Activated B cell treated with CpG ODN at 0.5 μM for 24 hours (primary cell): ENCODE measurements around the gene SAMD4A. TPM values are rescaled to one million over a fixed set of nuclear protein-coding genes. Genes with fewer than 3 reads are reported as not detected.

ENCODE experiments used
- ATAC-seq: fragments of 200-7000 bp; cut with Tn5 transposase; one replicate; pipeline ENCODE4 v1.10.0; 2021; ENCODE audit warnings: low read depth, mild to moderate bottlenecking, moderate library complexity
- CTCF ChIA-PET: fragments of 350-600 bp; sonication (Branson Sonifier 250); formaldehyde crosslinking; loops from one replicate; lab custom pipeline; 2021; ENCODE audit warnings: antibody characterized with exemption; lab: Charles Lee
- POLR2A ChIA-PET: fragments of 350-600 bp; sonication (Branson Sonifier 250); formaldehyde crosslinking; loops from one replicate; lab custom pipeline; 2021; ENCODE audit warnings: antibody characterized with exemption; lab: Charles Lee
- DNase-seq: peaks from one replicate; pipeline ENCODE4 v3.0.0; 2022
- H3K27ac Mint-ChIP-seq: one replicate; pipeline ENCODE4 v1.8.0; 2020; ENCODE audit warnings: mixed read lengths
- H3K27me3 Mint-ChIP-seq: one replicate; pipeline ENCODE4 v1.8.0; 2021; ENCODE audit warnings: mixed read lengths
- H3K36me3 Mint-ChIP-seq: one replicate; pipeline ENCODE4 v1.8.0; 2021; ENCODE audit warnings: low read depth, mixed read lengths
- H3K4me1 Mint-ChIP-seq: one replicate; pipeline ENCODE4 v1.8.0; 2021; ENCODE audit warnings: mixed read lengths
- H3K4me3 Mint-ChIP-seq: one replicate; pipeline ENCODE4 v1.8.0; 2020; ENCODE audit warnings: mild to moderate bottlenecking, mixed read lengths
- H3K9me3 Mint-ChIP-seq: one replicate; pipeline ENCODE4 v1.8.0; 2020; ENCODE audit warnings: mixed read lengths
- CTCF ChIP-seq: fragments of 200-600 bp; IDR thresholded peaks from one replicate; pipeline ENCODE4 v1.8.0; 2022; ENCODE audit warnings: antibody characterized with exemption, mild to moderate bottlenecking
- intact Hi-C: fragments of 100-400 bp; cut with micrococcal nuclease; formaldehyde crosslinking; loops from one replicate; pipeline ENCODE4 v1.15.1; 2024
- total RNA-seq: library from RNA; stranded (reverse); gene quantifications from 2 replicates; pipeline ENCODE4 v1.2.3, GENCODE V29; 2022

Gene SAMD4A
- total RNA-seq, 1 donor from 2014 or later, result 8.7 TPM

DNA sequence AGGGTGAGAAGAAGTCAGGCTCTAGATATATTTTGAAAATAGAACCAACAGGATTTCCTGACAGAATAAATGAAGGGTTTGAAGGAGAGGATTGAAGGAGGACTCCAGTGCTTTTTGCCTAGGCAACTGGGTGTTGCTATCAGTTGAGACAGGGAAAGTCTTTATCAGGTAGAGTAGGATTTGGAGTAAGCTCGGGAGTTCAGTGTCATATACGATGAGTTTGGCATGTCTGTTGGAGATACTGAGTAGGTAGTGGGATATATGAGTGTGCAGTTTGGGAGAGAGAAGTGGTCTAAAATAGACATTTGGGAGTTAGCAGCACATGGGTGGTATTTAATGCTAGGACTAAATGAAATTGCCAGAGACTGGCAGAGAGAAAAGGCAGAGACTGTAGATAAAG lies 141.2 kb downstream of the SAMD4A start:
- Mint-ChIP-seq H3K9me3 (peaks cover 3% of the 10 kb centered on the region), H3K36me3 (no peaks in the 10 kb centered on the region), H3K27me3 (no peaks in the 10 kb centered on the region), H3K27ac (no peak overlapping the region), H3K4me1 (peaks cover 26% of the 10 kb centered on the region), H3K4me3 (no peak overlapping the region)
- intact Hi-C loops, result no loop called here
- no peak for ATAC-seq
- ChIA-PET POLR2A (no interaction called here), CTCF (no interaction called here)
- DNase-seq, result no peak
- no peak for TF ChIP-seq CTCF

DNA sequence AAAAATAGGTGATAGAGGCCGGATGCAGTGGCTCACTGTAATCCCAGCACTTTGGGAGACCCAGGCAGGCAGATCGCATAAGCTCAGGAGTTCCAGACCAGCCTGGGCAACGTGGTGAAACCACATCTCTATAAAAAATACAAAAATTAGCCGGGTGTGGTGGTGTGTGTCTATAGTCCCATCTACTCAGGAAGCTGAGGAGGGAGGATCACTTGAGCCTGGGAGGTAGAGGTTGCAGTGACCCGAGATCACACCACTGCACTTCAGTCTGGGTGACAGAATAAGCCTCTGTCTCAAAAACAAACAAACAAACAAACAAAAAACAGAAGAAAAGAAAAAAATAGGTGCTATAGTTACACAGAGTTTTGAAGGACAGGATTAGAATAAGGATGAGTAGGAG lies 142.1 kb downstream of the SAMD4A start:
- Mint-ChIP-seq H3K4me1 (peaks cover 30% of the 10 kb centered on the region), H3K27ac (no peak overlapping the region), H3K4me3 (no peak overlapping the region), H3K9me3 (peaks cover 3% of the 10 kb centered on the region), H3K27me3 (no peaks in the 10 kb centered on the region), H3K36me3 (no peaks in the 10 kb centered on the region)
- intact Hi-C loops, result no loop called here
- DNase-seq, result no peak
- no peak for TF ChIP-seq CTCF
- POLR2A ChIA-PET, result no interaction called here
- no peak for ATAC-seq
- CTCF ChIA-PET, result no interaction called here

DNA sequence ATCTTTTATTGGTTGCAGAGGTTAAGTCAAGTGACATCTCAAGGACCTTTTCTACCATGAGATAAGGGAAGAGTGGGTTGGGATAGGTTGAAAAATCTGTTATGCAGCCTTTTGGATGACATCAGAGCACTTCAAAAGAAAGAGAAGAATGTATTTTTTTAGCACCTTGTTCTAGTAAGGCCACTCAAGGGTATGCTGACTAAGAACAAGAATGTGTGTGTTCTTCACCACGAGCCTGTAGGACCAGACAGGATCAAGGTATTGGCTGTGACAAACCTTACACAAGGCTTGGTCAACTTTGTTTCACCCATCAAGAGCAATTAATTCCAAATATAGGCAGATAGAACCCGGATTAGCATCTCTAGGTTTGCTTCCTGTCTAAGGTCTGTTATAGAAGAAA lies 142.5 kb downstream of the SAMD4A start:
- ATAC-seq (peak; percentile 58), DNase-seq (no peak)
- peaks cover 30% of the 10 kb centered on the region for H3K4me1 Mint-ChIP-seq
- no peak overlapping the region for H3K4me3 Mint-ChIP-seq
- TF ChIP-seq CTCF, result no peak
- ChIA-PET POLR2A (no interaction called here), CTCF (no interaction called here)
- H3K27ac Mint-ChIP-seq, result no peak overlapping the region
- intact Hi-C loops, result no loop called here
- no peaks in the 10 kb centered on the region for H3K36me3 Mint-ChIP-seq
- H3K9me3 Mint-ChIP-seq, result peaks cover 3% of the 10 kb centered on the region
- no peaks in the 10 kb centered on the region for H3K27me3 Mint-ChIP-seq

DNA sequence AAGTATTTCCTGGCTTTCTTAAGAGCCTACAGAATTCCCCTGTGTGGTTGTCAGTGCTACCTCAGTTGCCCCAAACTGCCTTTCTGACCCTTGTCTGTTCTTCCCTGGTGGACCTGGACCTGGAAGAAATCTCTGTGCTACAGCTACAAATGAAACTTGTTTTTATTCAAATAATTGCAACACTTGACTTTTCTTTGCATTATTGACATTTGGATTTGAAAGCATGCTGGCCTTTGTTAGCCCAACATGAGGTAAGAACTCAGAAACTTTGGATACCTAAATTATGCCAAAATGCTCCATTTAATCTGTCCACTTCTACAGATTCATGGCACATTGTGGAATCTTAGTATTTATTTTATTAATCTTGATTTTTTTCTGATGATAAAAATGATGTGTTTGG lies 142.9 kb downstream of the SAMD4A start:
- CTCF ChIA-PET, result no interaction called here
- POLR2A ChIA-PET, result no interaction called here
- ATAC-seq (no peak), DNase-seq (no peak)
- H3K36me3 Mint-ChIP-seq, result no peaks in the 10 kb centered on the region
- no peaks in the 10 kb centered on the region for H3K27me3 Mint-ChIP-seq
- no peak overlapping the region for H3K4me3 Mint-ChIP-seq
- no peak overlapping the region for H3K27ac Mint-ChIP-seq
- TF ChIP-seq CTCF, result no peak
- intact Hi-C loops, result loop anchor here (5.0 kb wide), 1 partner anchor 58 kb away; no protein-coding TSS in a partner anchor
- peaks cover 30% of the 10 kb centered on the region for H3K4me1 Mint-ChIP-seq
- peaks cover 3% of the 10 kb centered on the region for H3K9me3 Mint-ChIP-seq

DNA sequence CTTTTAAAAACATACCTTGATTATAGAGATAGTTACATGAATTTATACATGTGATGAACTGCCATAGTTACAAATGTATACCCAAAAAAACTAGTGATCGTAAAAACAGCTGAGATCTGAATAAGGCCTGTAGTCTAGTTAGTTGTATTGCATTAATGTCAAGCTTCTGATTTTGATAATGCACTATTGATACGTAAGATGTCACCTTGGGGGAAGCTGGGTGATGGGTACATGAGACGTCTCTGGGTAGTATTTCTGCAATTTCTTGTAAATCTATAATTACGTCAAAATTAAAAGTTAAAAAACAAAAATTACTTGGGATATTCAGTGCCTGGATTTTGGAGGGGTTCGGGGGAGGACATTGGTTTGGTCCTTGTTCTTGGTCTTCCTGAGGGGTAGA lies 144.4 kb downstream of the SAMD4A start:
- ATAC-seq, result no peak
- CTCF ChIA-PET, result no interaction called here
- TF ChIP-seq CTCF, result no peak
- Mint-ChIP-seq H3K27me3 (no peaks in the 10 kb centered on the region), H3K36me3 (no peaks in the 10 kb centered on the region), H3K4me3 (no peak overlapping the region), H3K27ac (peak overlapping the region; percentile 77), H3K9me3 (peaks cover 3% of the 10 kb centered on the region), H3K4me1 (peaks cover 30% of the 10 kb centered on the region)
- intact Hi-C loops, result loop anchor here (5.0 kb wide), 1 partner anchor 59 kb away; no protein-coding TSS in a partner anchor
- POLR2A ChIA-PET, result no interaction called here
- no peak for DNase-seq
